ENCODE data around the gene GUCY1A2. TPM values are rescaled to one million over a fixed set of nuclear protein-coding genes. Genes with fewer than 3 reads are reported as not detected.

Gene GUCY1A2
- total and polyA plus RNA-seq, 2 donors (not counting 1 experiment from before 2014, with no cell fraction given), result not detected

GRCh38 chr11:106656646-106657045 is 361.6 kb downstream of the GUCY1A2 start:
- TF ChIP-seq EZH2 (IDR thresholded peaks at IDR 0.05; ENCODE audit: borderline replicate concordance, insufficient read depth, low read depth, low read length, poor library complexity, severe bottlenecking), result no peak
- TF ChIP-seq CTCF (IDR thresholded peaks at IDR 0.05), result no peak
- CTCF ChIA-PET, result interaction anchor here (0.7 kb wide), 1 partner anchor 1880 kb away, joined by 3 read pairs; no protein-coding TSS in a partner anchor

GRCh38 chr11:106644824-106645223 is 373.5 kb downstream of the GUCY1A2 start:
- intact Hi-C loops (cut with micrococcal nuclease), result no loop called here
- no peak overlapping the region for H3K4me3 ChIP-seq (ENCODE audit: control extremely low read depth in 1 of 5, extremely low read depth in 1 of 5, insufficient read depth in 1 of 5, low read depth in 2 of 5, low read length in 4 of 5)
- Mint-ChIP-seq H3K27me3 (no peaks in the 10 kb centered on the region), H3K9me3 (ENCODE audit: insufficient read depth) (no peaks in the 10 kb centered on the region), H3K4me3 (no peak overlapping the region), H3K4me1 (no peaks in the 10 kb centered on the region), H3K27ac (no peak overlapping the region)
- WGBS (ENCODE audit: insufficient coverage), result no CpG with 5 or more reads among the region's 1 CpG
- TF ChIP-seq EZH2 (IDR thresholded peaks at IDR 0.05; ENCODE audit: borderline replicate concordance, insufficient read depth, low read depth, low read length, poor library complexity, severe bottlenecking) (no peak), CTCF (IDR thresholded peaks at IDR 0.05) (no peak)
- H3K4me2 ChIP-seq (replicated peaks; ENCODE audit: low read depth, low read length, poor library complexity, severe bottlenecking), result no peak overlapping the region
- ChIA-PET CTCF (no interaction called here), POLR2A (no interaction called here)
- no peaks in the 10 kb centered on the region for H3K4me1 ChIP-seq (ENCODE audit: control insufficient read depth in 2 of 2, insufficient read depth in 2 of 2, low read length in 2 of 2)
- ATAC-seq (ENCODE audit: low read depth) (no peak), DNase-seq (no peak)
- peaks cover 0 to 10% (median 5%) of the 10 kb centered on the region in 3 donors for H3K9me3 ChIP-seq (ENCODE audit: control extremely low read depth in 1 of 3, control insufficient read depth in 2 of 3, insufficient read depth in 1 of 3, low read length in 2 of 3)
- H3K79me2 ChIP-seq (ENCODE audit: control insufficient read depth, insufficient read depth, low read length), result no peaks in the 10 kb centered on the region
- H3K9ac ChIP-seq (ENCODE audit: low read length), result no peak overlapping the region
- H3K27me3 ChIP-seq (replicated peaks in 1 of 4; ENCODE audit: control extremely low read depth in 1 of 4, control insufficient read depth in 3 of 4, insufficient read depth in 4 of 4, low read length in 3 of 4), result no peaks in the 10 kb centered on the region
- no peak overlapping the region for H2AFZ ChIP-seq (ENCODE audit: insufficient read depth, low read depth, low read length, poor library complexity, severe bottlenecking)
- no peak overlapping the region for H3K27ac ChIP-seq (ENCODE audit: low read length in 2 of 2)
- no peaks in the 10 kb centered on the region for H4K20me1 ChIP-seq (ENCODE audit: control insufficient read depth, insufficient read depth, low read length, poor library complexity, severe bottlenecking)
- no peaks in the 10 kb centered on the region for H3K36me3 ChIP-seq (replicated peaks in 1 of 2; ENCODE audit: control extremely low read depth in 1 of 2, control insufficient read depth in 1 of 2, extremely low read depth in 1 of 2, insufficient read depth in 2 of 2, low read length in 1 of 2)

More at GRCh38 chr11:106656646-106657045, 361.6 kb downstream of the GUCY1A2 start:
- Histone ChIP-seq H3K9ac (ENCODE audit: low read length) (no peak overlapping the region), H3K4me1 (ENCODE audit: control insufficient read depth in 2 of 2, insufficient read depth in 2 of 2, low read length in 2 of 2) (no peaks in the 10 kb centered on the region), H3K27ac (ENCODE audit: low read length in 2 of 2) (no peak overlapping the region), H3K27me3 (replicated peaks in 1 of 4; ENCODE audit: control extremely low read depth in 1 of 4, control insufficient read depth in 3 of 4, insufficient read depth in 4 of 4, low read length in 3 of 4) (no peaks in the 10 kb centered on the region), H4K20me1 (ENCODE audit: control insufficient read depth, insufficient read depth, low read length, poor library complexity, severe bottlenecking) (no peaks in the 10 kb centered on the region), H2AFZ (ENCODE audit: insufficient read depth, low read depth, low read length, poor library complexity, severe bottlenecking) (no peak overlapping the region), H3K36me3 (replicated peaks in 1 of 2; ENCODE audit: control extremely low read depth in 1 of 2, control insufficient read depth in 1 of 2, extremely low read depth in 1 of 2, insufficient read depth in 2 of 2, low read length in 1 of 2) (no peaks in the 10 kb centered on the region), H3K4me2 (replicated peaks; ENCODE audit: low read depth, low read length, poor library complexity, severe bottlenecking) (no peak overlapping the region), H3K9me3 (ENCODE audit: control extremely low read depth in 1 of 3, control insufficient read depth in 2 of 3, insufficient read depth in 1 of 3, low read length in 2 of 3) (no peaks in the 10 kb centered on the region), H3K79me2 (ENCODE audit: control insufficient read depth, insufficient read depth, low read length) (no peaks in the 10 kb centered on the region), H3K4me3 (ENCODE audit: control extremely low read depth in 1 of 5, extremely low read depth in 1 of 5, insufficient read depth in 1 of 5, low read depth in 2 of 5, low read length in 4 of 5) (no peak overlapping the region)
- POLR2A ChIA-PET, result no interaction called here
- 50% methylated on average over 1 of the region's 1 CpG for WGBS (ENCODE audit: insufficient coverage)
- Mint-ChIP-seq H3K9me3 (ENCODE audit: insufficient read depth) (no peaks in the 10 kb centered on the region), H3K4me3 (no peak overlapping the region), H3K27me3 (no peaks in the 10 kb centered on the region), H3K27ac (no peak overlapping the region), H3K4me1 (no peaks in the 10 kb centered on the region)
- ATAC-seq (ENCODE audit: low read depth) (no peak), DNase-seq (no peak)
- intact Hi-C loops (cut with micrococcal nuclease), result no loop called here

All from B cell (primary cell).